Hepatic stellate cell (primary cell): Measurements from ENCODE around the gene VPS51.
"Not testable (repeated sequence)": the region's sequence is repeated elsewhere in the genome, so short reads cannot be mapped to it uniquely, and the experiment has no call there.

Source experiments
- DNase-seq: peaks from one replicate; pipeline ENCODE4 v3.0.0; 2011; ENCODE audit warnings: low spot score

The VPS51 gene

DNA sequence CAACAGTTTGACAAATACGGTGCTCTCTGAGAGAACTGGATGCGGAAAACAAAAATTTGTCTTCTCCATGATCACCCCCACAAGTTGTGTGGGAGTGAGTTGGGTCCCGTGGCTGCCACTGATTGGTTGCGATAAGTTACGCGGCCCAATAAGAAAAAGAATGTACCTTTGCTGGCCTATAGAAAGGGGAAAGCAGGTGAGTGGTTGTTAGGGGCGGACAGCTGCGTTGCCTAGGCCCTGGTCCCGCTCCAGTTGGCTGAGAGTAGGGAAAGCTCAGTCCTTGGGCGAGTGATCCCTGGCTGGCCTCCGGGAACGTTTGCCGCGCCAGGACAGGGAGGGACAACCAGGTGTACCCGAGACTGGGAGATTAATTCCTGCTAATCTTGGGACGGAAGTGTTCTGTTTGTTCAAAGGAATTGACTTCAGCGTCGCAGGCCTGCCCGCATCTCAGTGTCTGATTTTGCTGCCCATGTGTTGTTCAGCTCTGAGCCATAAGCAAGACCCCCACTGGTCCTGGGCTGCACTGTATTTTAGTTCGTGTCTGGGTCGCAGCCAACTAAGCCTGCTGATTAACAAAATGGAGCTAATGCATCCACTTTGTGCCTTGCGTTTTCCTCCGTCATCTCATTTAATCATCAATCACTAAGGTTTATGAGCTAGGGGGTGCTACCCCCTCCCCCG lies 39.1 kb downstream of the VPS51 start:
- peak; percentile 99 for DNase-seq

DNA sequence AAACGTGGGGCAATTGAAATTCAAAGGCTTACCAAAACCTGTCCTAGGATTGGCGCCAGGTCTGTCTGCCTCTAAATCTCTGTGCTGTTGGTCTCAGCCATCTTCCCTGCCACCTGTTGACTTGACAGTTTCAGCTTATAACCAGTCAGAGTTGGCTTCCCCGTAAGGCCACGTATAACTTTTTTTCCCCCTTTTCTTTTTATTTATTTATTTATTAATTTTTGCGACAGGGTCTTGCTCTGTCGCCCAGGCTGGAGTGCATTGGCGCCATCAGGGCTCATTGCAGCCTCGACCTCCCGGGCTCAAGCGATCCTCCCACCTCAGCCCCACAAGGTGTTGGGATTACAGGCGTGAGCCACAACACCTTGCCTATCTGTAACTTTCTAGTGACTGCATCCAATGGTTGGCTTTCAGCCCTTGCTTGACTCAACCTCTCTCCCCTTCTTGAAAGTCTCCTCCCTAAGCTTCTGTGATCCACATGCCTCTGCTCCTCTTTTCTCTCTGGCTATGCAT lies 39.7 kb downstream of the VPS51 start:
- DNase-seq: no peak

DNA sequence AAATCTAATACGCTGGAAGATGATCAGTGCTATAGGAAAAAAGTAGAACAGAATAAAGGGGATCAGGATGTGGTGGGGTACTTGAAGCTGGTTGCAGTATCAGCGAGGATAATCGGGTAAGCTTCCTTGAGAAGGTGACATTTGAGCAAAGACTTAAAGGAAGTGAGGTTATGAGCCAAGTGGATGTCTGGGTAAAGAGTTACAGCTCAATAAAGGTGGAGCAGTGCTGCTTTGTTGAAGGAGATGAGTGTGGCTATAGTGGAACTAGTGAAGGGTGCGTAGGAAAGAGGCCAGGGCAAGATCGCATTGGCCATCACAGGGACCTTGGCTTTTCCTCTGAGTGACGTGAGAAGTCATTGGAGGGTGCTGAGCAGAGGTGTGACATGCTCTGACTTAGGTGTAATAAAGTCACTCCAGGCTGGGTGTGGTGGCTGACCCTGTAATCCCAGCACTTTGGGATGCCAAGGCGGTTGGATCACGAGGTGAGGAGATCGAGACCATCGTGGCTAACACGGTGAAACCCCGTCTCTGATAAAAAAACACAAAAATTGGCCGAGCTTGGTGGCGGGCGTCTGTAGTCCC lies 40.6 kb downstream of the VPS51 start:
- DNase-seq: no peak

DNA sequence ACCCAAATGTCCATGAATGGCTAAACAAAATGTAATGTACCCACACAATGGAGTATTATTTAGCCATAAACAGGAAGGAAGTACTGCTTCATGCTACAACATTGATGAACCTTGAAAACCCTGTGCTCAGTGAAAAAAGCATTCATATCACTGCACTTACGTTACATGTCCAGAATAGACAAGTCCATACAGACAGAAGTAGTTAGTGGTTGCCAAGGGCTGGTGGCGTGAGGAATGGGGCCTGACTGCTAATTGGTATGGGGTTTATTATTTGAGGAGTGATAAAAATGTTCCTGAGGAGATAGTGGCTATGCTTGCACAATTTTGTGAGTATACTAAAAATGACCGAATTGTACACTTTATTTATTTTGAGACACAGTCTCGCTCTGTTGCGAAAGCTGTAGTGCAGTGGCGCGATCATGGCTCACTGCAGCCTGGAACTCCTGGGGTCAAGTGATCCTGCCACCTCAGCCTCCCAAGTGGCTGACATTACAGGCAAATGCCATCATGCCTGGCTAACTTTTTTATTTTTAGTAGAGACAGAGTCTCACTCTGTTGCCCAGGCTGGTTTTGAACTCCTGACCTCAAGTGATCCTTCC lies 46.0 kb downstream of the VPS51 start:
- no peak for DNase-seq

DNA sequence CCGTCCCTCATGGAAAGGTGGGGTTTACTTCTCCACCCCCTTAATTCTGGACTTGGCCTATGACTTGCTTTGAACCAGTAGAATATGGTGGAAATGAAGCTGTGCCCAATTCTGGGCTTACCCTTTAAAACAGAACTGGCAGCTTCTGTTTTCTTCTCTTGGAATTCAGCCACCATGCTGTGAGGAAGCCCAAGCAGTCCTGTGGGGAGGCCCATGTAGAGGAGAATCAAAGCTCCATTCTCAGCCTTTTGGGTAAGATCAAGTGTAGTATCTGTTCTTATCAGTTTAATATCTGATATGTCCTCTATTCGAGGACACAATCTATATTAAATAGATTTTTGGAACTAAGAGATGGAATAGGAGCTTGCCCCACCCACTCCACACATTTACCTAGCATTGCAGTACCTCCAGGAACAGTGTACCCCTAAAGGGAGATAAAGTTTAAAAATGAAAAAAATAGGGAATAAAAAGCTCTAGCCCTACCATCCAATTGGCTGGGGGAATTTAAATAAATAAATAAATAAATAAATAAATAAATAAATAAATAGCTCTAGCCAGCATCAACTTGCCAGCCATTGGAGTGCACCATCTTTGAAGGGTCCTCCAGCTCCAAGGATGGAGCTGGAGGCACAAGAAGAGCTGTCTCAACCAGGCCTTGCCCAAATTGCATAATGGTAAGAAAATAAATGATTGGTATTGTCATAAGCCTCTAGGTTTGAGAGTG lies 51.5 kb downstream of the VPS51 start:
- DNase-seq: no peak

DNA sequence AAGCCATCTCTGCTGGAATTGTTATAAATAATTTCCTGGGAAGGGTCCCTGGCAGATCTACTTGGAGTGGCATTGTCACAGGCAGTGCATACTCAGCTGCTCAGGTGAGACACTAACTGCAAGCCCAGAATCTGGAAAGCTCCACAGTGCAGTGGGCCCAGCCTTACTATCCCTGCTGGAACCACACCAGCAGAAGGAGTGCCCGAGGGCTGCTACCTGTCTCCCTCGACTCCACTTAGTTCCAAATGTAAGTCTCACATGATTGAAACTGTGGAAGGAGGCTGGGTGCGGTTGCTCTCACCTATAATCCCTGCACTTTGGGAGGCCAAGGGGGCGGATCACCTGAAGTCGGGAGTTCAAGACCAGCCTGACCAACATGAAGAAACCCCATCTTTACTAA lies 52.6 kb downstream of the VPS51 start:
- no peak for DNase-seq

DNA sequence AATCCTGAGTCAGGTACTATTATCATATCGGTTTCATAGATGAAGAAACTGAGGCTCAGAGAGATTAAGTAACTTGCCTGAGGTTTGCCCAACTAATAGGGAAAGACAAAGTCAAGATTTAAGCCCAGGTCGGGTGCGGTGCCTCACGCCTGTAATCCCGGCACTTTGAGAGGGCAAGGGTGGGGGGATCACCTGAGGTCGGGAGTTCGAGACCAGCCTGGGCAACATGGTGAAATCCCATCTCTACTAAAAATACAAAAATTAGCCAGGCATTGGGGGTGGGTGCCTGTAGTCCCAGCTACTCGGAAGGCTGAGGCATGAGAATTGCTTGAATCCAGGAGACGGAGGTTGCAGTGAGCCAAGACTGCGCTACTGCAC lies 54.1 kb downstream of the VPS51 start:
- DNase-seq: not testable (repeated sequence)

DNA sequence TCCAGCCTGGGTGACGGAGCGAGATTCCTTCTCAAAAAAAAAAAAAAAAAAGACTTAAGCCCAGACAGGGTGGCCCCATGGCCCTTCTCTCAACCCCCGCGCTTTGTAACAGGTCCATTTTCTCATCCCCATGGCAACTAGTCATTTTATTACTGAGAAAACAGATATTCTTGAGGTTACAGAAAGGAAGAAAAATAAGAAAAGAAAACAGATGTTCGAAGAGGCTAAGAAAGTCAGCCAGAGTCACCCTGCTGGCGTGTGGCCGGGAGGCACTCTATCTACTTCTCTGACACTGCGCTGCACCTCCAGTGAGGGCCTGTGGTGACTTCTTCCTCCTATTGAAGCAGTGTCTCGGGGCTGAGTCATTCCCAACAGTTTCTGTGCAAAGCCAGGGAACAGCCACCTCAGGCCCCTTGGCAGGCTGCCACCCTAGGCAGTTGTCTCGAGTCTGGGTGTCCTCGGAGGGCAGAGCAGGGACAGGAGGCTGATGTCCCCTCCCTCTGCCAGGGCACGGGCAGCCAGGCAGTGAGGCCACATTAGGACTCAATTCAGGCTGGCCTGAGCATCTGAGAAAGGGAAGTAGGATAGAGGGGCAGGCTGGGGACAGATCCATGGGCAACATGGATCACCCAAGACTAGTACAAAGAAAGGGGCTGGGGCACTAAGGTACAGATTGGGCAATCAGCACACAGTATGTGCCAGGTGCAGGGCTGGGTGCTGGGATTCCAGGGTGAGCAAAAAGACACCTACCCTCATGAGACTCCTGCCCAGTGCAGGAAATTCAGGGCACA lies 54.7 kb downstream of the VPS51 start:
- DNase-seq: peak; percentile 83

DNA sequence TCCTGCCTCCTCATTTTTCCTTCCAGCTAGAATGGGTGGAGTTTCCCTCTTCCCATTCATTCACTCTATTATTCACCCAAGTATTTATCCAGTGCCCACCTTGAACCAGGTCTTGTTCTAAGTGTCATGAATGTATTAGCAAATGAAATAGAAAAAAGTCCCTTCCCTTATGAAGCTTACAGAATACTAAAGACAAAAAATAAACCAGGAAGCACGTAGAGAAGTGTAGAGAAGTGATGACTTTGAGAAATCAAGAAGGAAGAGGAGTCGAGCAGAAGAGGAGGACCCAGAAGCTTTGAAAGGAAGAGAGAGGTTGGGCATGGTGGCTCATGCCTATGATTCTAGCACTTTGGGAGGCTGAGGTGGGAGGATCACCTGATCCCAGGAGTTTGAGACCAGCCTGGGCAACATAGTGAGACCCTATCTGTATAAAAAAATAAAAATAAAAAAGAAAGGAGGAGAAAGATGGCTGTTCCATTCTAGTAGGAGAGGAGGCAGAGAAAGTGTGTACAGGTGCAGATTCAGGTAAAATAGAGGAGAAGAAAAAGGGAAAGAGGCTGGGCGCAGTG lies 55.4 kb downstream of the VPS51 start:
- DNase-seq: no peak

DNA sequence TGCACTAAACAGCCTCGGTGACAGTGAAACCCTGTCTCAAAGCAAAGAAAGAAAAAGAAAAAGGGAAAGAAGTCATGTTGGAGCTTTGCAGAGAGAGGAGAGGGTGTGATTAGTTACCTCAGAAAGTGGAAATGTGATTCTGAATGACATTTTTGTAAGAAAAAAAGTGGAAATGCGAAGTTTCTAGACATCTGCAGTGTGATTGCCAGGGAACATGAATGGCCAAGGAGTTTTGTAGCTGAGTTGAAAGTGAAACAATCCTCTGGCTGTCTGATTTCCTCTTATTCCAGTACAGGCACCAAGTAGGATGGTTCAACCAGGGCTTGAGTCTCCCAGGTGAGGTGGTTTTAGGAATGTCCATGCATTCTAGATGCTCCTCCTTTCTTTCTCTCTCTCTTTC lies 56.1 kb downstream of the VPS51 start:
- no peak for DNase-seq

DNA sequence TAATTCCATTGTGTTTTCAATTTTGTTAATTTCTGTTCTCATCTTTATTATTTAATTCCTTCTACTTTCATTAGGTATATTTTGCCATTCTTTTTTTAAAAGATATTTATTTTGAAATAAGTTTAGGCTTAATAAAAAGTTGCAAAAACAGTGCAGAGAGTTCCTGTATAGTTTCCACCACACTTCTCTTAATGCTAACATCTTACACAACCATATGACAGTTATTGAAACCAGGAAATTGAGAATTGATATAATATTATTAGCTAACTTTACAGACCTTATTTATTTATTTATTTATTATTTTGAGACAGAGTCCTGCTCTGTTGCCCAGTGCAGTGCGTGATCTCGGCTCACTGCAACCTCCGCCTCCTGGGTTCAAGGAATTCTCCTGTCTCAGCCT lies 60.2 kb downstream of the VPS51 start:
- DNase-seq: no peak

DNA sequence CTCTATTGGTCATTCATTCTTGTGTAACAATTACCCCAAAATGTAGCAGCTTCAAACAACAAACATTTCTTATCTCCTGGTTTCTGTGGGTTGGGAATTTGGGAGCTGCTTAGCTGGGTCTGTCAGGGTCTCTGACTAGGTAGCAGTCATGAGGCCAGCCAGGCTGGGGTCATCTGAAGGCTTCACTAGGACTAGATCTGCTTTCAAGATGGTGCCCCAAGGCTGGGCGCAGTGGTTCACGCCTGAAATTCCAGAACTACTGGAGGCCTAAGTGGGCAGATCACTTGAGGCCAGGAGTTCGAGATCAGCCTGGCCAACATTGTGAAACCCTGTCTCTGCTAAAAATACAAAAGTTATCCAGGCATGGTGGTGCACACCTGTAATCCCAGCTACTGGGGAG lies 60.9 kb downstream of the VPS51 start:
- no peak for DNase-seq

DNA sequence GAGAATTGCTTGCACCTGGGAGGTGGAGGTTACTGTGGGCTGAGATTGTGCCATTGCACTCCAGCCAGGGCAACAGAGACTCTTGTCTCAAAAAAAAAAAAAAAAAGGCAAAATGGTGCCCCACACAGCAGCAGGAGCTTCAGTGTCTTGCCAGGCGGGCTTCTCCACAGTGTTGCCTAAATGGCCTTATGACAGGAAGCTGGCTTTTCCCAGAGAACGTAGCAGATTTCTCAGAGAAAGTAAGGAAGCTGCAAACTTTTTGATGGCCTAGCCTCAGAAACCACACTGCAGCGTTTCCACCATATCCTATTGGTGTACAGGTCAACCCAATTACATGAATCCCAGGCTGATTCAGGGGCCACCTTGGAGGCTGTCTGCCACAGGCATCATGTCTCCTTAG lies 61.3 kb downstream of the VPS51 start:
- DNase-seq: no peak

DNA sequence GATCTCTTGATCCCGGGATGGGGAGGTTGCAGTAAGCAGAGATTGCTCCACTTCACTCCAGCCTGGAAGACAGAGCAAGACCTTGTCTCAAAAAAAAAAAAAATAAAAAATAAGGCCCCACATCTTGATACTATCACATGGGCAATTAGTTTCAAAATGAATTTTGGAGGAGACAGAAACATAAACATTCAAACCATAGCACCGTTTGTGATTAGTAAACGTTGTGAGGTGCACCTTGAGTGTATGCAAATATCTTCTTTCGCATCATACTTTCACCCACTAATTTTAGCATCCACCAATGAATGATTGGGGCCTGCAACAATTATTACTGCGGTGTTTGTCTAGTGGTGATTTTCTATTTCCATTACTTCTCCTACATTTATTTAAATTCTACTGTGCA lies 63.0 kb downstream of the VPS51 start:
- no peak for DNase-seq

DNA sequence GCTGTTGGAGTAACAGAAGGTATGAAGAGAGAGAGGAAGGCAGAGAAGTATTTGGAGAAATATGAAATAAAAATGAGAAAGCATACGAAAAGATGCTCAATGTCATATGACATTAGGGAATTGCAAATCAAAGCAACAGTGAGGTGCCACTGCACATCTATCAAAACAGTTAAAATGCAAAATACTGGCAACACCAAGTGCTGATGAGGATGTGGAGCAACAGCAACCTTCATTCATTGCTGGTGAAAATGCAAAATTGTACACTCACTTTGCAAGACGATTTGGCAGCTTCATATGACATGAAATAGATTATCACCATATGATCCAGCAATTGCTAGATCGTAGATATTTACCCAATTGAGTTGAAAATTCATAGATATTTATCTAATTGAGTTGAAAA lies 64.6 kb downstream of the VPS51 start:
- no peak for DNase-seq
